GM03348 (cell line): ENCODE measurements around the gene CCT5.

ENCODE experiments used
- DNase-seq: peaks from one replicate; pipeline ENCODE4 v3.0.0; 2012; ENCODE audit warnings: low spot score

CCT5 gene

DNA sequence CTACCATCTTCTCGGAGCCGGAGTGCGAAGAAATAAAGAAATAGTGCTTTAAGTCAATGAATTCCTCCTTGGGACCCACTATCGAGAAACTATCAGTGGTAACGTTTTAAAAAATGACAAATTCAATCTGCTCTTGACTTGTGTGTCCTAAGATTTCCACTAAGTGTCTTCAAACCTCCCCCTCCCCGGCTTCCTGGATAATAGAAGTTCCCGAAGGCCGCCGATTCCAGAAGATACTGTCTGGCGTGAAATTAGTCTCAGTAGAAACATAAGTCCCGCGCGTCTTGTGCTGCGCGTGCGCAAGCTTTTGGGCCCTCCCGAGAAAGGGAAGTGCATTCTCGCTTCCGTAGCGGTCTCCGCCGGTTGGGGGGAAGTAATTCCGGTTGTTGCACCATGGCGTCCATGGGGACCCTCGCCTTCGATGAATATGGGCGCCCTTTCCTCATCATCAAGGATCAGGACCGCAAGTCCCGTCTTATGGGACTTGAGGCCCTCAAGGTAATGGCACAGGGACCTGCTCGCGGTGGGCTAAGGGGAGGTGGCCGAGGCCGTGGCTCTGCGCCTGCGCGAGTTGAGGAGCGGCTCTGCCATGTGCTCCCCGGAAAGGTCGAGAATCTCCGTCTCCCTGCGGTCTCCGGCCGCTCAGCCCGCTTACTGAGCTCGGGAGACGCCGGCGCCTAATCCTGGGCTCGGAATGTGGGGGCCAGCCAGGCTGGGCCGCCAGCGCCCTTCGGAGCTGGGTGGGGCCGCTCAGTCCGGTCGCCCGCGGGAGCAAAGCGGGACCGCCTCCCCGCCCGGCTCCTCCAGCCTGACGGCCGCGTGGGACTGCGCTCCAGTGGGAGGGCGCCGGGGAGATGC is at the start of gene CCT5:
CCT5 (plus strand) TSS at position 333 of the 858 bp plus-strand sequence; CDS start at position 394, 61 bp downstream.
- DNase-seq, result peak; percentile 96

GRCh38 chr5:10201223-10201868 is 48.7 kb upstream of the CCT5 start:
- no peak for DNase-seq

GRCh38 chr5:10202089-10202910 is 47.8 kb upstream of the CCT5 start:
- no peak for DNase-seq

- no peak for DNase-seq
Observed at GRCh38 chr5:10209004-10209403, 41.1 kb upstream of the CCT5 start.

- no peak for DNase-seq
Observed at GRCh38 chr5:10213316-10213715, 36.8 kb upstream of the CCT5 start.

DNA sequence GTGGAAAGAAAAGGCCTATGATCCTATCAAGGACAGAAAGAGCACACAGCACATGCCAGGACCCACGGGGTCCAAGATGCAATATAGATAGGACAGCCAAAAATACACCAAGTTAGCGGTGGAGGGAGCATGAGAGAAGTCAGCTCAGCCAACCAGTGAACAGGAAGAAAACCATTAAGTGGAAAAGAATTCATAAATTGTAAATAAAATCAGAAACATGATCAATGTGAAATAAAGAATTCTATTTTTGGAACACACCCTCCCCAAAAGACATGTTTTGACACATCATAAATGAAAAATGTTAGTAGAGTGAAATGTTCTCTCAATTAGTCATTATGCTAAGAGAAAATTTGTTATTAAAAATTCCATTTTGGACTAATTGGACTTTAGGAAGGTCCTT is 36.0 kb upstream of the CCT5 start:
- DNase-seq, result no peak

DNA sequence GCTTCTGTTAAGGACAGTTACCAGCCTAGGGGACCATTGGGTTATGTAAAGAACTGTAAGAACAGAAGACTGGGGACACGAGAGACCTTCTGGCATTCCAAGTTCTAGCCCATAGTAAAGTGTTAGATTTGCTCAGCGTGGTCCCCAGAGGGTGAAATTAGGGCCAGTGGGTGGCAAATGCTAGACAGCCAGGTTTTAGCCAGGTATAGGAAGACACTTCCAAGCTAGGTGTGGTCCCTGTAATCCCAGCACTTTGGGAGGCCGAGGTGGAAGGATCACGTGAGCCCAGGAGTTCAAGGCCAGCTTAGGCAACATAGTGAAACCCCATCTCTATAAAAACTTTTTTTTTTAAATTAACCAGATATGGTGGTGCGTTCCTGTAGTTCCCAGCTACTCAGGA is 34.7 kb upstream of the CCT5 start:
- no peak for DNase-seq

- DNase-seq, result no peak
Observed at GRCh38 chr5:10216107-10216506, 34.0 kb upstream of the CCT5 start.

DNA sequence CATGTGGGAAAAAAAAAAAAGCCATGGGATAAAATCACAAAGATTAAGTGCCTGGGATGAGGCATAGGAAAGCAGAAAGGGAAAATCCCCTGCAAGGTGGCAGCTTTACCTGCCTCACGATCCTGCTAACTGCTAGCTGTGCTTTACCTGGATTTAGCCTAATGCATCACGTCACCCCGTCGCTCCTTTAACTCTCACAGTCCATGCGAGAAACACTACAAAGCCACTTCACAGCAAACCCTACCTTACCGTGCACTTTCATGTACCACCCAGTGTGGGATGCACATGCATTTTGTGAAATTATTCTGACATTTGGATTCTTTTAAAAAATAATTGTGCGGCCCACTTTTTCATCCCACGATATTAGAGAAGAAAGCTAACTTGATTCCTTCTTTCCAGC is 31.4 kb upstream of the CCT5 start:
- DNase-seq, result no peak

DNA sequence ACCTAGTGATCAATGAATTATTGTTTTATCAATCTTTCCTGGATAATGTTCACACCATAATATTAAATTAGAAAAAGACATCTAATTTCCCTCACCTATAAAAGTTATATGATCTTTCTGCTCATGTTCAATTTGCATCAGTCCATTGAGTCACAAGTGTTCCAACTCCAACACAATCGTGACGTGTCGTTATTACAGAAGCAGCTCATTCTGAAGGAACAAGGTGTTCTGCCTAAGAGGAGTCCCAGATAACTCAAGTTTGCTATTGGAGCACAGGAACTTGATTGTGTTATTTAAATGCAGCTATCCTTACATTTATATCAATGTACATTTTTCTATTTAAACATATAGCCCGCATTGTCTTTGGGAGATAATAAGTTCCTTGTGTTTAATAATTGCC is 31.0 kb upstream of the CCT5 start:
- no peak for DNase-seq

GRCh38 chr5:10220248-10220647 is 29.8 kb upstream of the CCT5 start:
- DNase-seq, result peak; percentile 23

GRCh38 chr5:10222326-10222725 is 27.8 kb upstream of the CCT5 start:
- no peak for DNase-seq

DNA sequence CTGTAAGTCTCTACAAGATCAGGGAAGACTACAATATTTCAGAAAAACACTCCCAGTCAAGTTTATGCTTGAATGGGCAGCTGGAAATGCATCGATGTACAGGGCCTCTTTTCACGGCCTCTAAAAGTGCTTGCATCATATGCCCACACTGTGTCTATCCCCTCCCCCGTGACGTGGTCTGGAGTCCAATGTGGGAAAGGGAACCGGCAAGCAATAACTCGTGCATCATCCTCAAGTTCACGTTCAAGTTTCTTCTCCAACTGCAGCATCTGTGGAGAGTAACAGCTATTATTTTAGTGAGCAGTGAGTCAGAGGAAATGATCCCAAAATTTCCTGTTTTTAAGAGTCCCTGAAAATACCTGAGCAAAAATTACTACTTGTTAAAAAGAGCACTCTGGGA is 22.7 kb upstream of the CCT5 start:
- DNase-seq, result peak; percentile 22

DNA sequence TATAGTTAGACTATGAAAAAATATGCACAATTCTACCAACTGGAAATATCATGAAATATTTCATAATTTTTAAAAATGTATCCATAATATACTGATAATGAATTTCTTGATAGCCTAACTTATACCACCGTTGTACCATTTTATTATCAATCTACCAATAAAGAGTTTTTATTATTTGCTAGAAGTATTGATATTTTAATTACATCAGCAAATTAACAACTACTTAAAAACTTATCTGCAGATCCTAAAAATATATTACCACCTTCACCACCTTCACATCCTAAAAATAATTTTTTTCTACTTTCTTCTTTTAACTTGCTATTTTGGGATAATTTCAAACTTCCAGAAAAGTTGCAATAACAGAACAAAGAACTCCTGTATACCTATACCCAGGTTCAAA is 21.8 kb upstream of the CCT5 start:
- no peak for DNase-seq

- peak; percentile 57 for DNase-seq
Observed at GRCh38 chr5:10229306-10230048, 20.6 kb upstream of the CCT5 start.

DNA sequence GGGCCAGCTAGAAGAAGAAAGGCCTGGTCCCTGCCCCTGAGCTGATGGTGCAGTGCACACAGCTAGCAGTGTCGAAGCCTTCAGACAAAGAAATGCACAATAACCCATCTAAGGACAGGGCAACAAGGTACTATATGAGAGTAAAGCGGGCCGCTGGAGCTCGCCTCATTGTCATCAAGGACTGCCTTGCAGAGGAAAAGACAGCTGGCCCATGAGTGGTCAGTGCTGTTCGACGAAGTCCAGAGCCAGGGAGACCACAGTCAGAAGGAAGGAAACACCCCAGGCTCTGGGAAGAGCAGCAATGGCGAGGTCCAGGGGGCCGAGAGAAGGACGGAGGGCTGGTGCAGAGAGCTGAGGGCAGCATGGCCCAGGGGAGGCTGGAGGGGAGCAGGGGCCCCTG is 17.7 kb upstream of the CCT5 start:
- DNase-seq, result no peak

GRCh38 chr5:10233011-10233410 is 17.1 kb upstream of the CCT5 start:
- no peak for DNase-seq

GRCh38 chr5:10233505-10233904 is 16.6 kb upstream of the CCT5 start:
- peak; percentile 87 for DNase-seq

- DNase-seq, result no peak
Observed at GRCh38 chr5:10235350-10235749, 14.7 kb upstream of the CCT5 start.

GRCh38 chr5:10243660-10244240 is 6.3 kb upstream of the CCT5 start:
- DNase-seq, result no peak

GRCh38 chr5:10244342-10244944 is 5.6 kb upstream of the CCT5 start:
- DNase-seq, result no peak
